H1 (cell line): ENCODE data around the gene PPP2R3B.

ENCODE experiments used
- EP300 ChIP-seq, 2 experiments: IDR thresholded peaks; 1 replicate in 1 of 2; 2 replicates in 1 of 2; pipeline ENCODE4 v1.6.1; 2011 to 2012; ENCODE audit warnings: low read depth in 2 of 2, low read length in 2 of 2, mild to moderate bottlenecking in 2 of 2, borderline replicate concordance in 1 of 2, inconsistent platforms in 1 of 2, moderate library complexity in 1 of 2
- HDAC2 ChIP-seq, 2 experiments: fragments of 300-600 bp in 1 of 2; sonication (generic) in 1 of 2; IDR thresholded peaks; 2 replicates each; pipeline ENCODE4 v1.6.1; 2011 to 2012; ENCODE audit warnings: low read depth in 2 of 2, low read length in 2 of 2, mild to moderate bottlenecking in 2 of 2, moderate library complexity in 2 of 2, borderline replicate concordance in 1 of 2, inconsistent platforms in 1 of 2
- POLR2A ChIP-seq, 2 experiments: IDR thresholded peaks; 1 replicate in 1 of 2; 2 replicates in 1 of 2; pipeline ENCODE4 v1.6.1; 2011; ENCODE audit warnings: low read depth in 2 of 2, low read length in 2 of 2, mild to moderate bottlenecking in 2 of 2; ENCODE audit errors: control extremely low read depth in 1 of 2
- RAD21 ChIP-seq, 2 experiments: IDR thresholded peaks in 1 of 2; conservative IDR thresholded peaks in 1 of 2; 2 replicates each; pipeline ENCODE4 v1.6.1; 2011; ENCODE audit warnings: low read depth in 2 of 2, low read length in 2 of 2, improper control_type of control experiment in 1 of 2, inconsistent platforms in 1 of 2, mild to moderate bottlenecking in 1 of 2, moderate library complexity in 1 of 2
- RNF2 ChIP-seq: fragments of 200-900, 300-1000 bp; sonication (generic); IDR thresholded peaks from 2 replicates; pipeline ENCODE4 v1.7.1; 2016; ENCODE audit warnings: borderline replicate concordance, low read depth, mild to moderate bottlenecking, antibody characterized with exemption, low read length; ENCODE audit not compliant: poor library complexity, severe bottlenecking; ENCODE audit errors: missing control alignments
- TAF1 ChIP-seq: IDR thresholded peaks from 2 replicates; pipeline ENCODE4 v1.6.1; 2011; ENCODE audit warnings: mild to moderate bottlenecking, low read depth, low read length
- TF ChIP-seq, protein P1 (sequence below), 3 experiments: IDR thresholded peaks; 1 replicate in 2 of 3; 2 replicates in 1 of 3; pipeline versions ENCODE4 v1.5.1 to v1.6.1; 2011; ENCODE audit warnings: low read length in 3 of 3, mild to moderate bottlenecking in 3 of 3, inconsistent platforms in 2 of 3, low read depth in 1 of 3, moderate library complexity in 1 of 3; ENCODE audit not compliant: insufficient read depth in 1 of 3; ENCODE audit errors: control extremely low read depth in 1 of 3
- TF ChIP-seq, protein P2 (sequence below): IDR thresholded peaks from 2 replicates; pipeline ENCODE4 v1.6.1; 2012; ENCODE audit warnings: inconsistent platforms
- TF ChIP-seq, protein P3 (sequence below): IDR thresholded peaks from 2 replicates; pipeline ENCODE4 v1.6.1; 2011; ENCODE audit warnings: low read depth, mild to moderate bottlenecking, low read length; ENCODE audit not compliant: insufficient read depth

DNA sequence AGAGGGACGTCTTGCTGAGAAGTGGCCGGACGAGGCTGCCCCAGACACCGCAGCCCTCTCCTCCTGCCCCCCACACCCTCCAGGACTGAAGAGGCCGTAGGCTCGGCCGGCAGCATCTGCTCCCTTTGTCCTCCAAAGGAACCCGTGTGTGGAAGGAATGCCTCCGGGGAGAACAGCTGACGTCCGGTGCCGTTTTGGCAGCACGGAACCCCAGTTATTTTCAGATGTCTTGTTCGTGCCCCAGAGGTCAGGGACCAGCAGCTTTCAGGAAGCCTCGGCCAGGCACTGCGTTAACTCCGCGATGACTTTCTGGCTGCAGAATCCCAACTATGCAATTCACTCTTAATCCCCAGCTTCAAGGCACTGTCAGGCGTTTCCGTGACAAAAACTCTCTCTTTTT is 10.9 kb upstream of the PPP2R3B start:
- TF ChIP-seq, protein P1, sequence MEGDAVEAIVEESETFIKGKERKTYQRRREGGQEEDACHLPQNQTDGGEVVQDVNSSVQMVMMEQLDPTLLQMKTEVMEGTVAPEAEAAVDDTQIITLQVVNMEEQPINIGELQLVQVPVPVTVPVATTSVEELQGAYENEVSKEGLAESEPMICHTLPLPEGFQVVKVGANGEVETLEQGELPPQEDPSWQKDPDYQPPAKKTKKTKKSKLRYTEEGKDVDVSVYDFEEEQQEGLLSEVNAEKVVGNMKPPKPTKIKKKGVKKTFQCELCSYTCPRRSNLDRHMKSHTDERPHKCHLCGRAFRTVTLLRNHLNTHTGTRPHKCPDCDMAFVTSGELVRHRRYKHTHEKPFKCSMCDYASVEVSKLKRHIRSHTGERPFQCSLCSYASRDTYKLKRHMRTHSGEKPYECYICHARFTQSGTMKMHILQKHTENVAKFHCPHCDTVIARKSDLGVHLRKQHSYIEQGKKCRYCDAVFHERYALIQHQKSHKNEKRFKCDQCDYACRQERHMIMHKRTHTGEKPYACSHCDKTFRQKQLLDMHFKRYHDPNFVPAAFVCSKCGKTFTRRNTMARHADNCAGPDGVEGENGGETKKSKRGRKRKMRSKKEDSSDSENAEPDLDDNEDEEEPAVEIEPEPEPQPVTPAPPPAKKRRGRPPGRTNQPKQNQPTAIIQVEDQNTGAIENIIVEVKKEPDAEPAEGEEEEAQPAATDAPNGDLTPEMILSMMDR (IDR thresholded peaks at IDR 0.05; ENCODE audit: control extremely low read depth in 1 of 3, insufficient read depth in 1 of 3, low read depth in 1 of 3, low read length in 3 of 3) = no peak
- TF ChIP-seq, protein P2, sequence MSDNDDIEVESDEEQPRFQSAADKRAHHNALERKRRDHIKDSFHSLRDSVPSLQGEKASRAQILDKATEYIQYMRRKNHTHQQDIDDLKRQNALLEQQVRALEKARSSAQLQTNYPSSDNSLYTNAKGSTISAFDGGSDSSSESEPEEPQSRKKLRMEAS = no peak
- TF ChIP-seq EP300 (IDR thresholded peaks at IDR 0.05; ENCODE audit: borderline replicate concordance in 1 of 2, low read depth in 2 of 2, low read length in 2 of 2) (no peak), RNF2 (no peak), RAD21 (IDR thresholded peaks at IDR 0.05 in 1 of 2, conservative IDR thresholded peaks at IDR 0.05 in 1 of 2; ENCODE audit: low read depth in 2 of 2, low read length in 2 of 2) (no peak), HDAC2 (IDR thresholded peaks at IDR 0.05; ENCODE audit: borderline replicate concordance in 1 of 2, low read depth in 2 of 2, low read length in 2 of 2) (no peak), TAF1 (no peak), POLR2A (IDR thresholded peaks at IDR 0.05; ENCODE audit: control extremely low read depth in 1 of 2, low read depth in 2 of 2, low read length in 2 of 2) (no peak)
- TF ChIP-seq, protein P3, sequence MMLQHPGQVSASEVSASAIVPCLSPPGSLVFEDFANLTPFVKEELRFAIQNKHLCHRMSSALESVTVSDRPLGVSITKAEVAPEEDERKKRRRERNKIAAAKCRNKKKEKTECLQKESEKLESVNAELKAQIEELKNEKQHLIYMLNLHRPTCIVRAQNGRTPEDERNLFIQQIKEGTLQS = no peak
